ENCODE results near the gene PLEKHG3.

PLEKHG3 gene

DNA sequence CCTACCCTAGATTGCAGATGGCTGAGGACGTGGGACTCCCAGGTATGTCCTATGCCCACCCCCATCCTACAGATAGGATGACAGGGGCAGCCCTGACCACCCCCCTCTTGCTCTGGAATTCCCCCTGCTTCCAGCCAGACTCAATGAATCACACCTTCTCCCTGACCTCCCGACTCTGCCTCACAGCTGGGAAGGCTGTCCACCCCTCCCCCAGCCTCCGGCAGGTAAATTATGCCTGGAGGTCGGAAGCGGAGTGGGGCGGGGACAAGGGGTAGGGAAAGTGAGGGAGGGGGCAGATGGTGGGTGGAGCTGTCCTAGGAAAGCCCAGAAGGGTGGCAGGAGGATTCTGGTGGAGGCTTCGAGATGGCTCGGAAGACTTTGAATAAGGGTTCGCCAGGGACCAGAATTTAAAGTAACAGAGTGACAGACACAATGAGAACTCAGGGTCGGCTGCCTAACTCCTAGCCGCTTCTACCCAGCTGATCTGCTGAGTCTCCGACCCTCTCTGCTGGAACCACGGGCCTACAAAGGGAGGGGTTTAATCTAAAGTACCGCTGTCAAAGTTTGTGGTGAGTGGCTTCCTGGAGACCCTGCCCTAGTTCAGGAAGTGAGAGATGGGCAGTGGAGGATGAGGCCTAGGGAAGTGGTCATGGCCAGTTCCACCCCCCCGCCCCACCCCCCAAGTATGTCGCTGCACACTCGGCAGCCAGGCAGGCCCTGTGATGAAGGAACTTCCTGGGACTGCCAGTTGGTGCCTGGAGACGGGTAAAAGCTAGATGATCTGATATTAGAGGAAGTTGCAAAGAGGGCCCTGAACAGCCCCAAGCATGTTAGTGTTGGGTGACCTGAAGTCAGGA, 4.2 kb downstream of the PLEKHG3 start:
- no peak for TF ChIP-seq LEF1 (IDR thresholded peaks at IDR 0.05; ENCODE audit: borderline replicate concordance)
- TF ChIP-seq SUZ12 (IDR thresholded peaks at IDR 0.05): no peak
- TF ChIP-seq HDGF (IDR thresholded peaks at IDR 0.05; ENCODE audit: borderline replicate concordance): no peak
- no peak for TF ChIP-seq ELF4 (IDR thresholded peaks at IDR 0.05)
- TF ChIP-seq SP1 (IDR thresholded peaks at IDR 0.05): no peak
- TF ChIP-seq FOXK2 (IDR thresholded peaks at IDR 0.05): no peak
- TF ChIP-seq TARDBP (IDR thresholded peaks at IDR 0.05): no peak
- TF ChIP-seq BHLHE40 (IDR thresholded peaks at IDR 0.05; ENCODE audit: borderline replicate concordance): no peak
- no peak for TF ChIP-seq ZNF384 (IDR thresholded peaks at IDR 0.05)
- no peak for TF ChIP-seq FOXA1 (IDR thresholded peaks at IDR 0.05)
- CTCF ChIA-PET: no interaction called here
- POLR2A ChIA-PET: interaction anchor here (1.3 kb wide), 1 partner anchor 9 kb away, joined by 3 read pairs; no protein-coding TSS in a partner anchor
- DNase-seq (ENCODE audit: extremely low spot score): no peak

DNA sequence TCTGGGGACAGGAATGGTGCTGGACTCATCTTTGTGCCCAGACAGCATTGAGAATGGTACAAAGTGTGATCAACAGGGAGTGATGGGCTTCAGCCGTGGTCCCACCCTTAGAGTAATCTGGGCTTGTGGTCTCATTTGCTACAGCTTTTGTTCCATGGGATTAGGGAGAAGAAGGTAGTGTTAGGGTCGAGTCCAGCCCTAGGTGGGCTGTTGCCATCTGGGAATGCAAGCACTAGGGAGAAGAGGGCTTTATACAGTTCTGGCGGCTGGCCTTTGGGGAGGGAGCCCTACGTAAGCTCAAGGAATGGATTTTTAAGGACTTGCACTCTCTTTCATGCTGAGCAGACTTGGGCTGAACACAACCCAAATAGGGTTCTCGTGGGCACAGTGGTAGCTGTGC, 4.9 kb downstream of the PLEKHG3 start:
- DNase-seq (ENCODE audit: extremely low spot score): no peak
- ChIA-PET CTCF (no interaction called here), POLR2A (no interaction called here)
- TF ChIP-seq ARNT (IDR thresholded peaks at IDR 0.05): no peak
- TF ChIP-seq TARDBP (IDR thresholded peaks at IDR 0.05): no peak
- no peak for TF ChIP-seq FOXA1 (IDR thresholded peaks at IDR 0.05)
- TF ChIP-seq LEF1 (IDR thresholded peaks at IDR 0.05; ENCODE audit: borderline replicate concordance): no peak
- no peak for TF ChIP-seq FOXK2 (IDR thresholded peaks at IDR 0.05)
- TF ChIP-seq HDGF (IDR thresholded peaks at IDR 0.05; ENCODE audit: borderline replicate concordance): no peak
- no peak for TF ChIP-seq PKNOX1 (IDR thresholded peaks at IDR 0.05)
- no peak for TF ChIP-seq NFRKB (IDR thresholded peaks at IDR 0.05)

DNA sequence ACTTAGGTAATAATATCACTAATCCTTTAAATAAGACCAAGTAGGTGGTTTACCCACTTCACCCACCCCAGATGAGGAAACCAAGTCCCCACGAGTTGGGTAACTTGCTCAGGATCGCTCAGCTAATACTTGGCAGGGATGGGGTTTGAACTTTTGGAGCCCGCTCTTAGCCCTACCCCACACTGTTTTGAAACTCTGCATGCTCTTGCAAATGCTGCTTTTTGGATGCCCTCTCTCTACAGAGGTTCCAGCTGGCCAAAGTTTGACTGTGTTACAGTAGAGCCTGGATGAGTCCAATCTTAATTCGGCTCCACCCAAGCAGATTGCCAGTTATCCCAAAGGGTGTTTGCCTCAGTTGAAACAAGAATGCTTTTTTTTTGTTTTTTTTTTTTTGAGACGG, 6.8 kb downstream of the PLEKHG3 start:
- ChIA-PET CTCF (no interaction called here), POLR2A (no interaction called here)
- DNase-seq (ENCODE audit: extremely low spot score): no peak

GRCh38 chr14:64713677-64714076, 9.5 kb downstream of the PLEKHG3 start:
- TF ChIP-seq ARNT (IDR thresholded peaks at IDR 0.05) (no peak), CTBP1 (IDR thresholded peaks at IDR 0.05; ENCODE audit: borderline replicate concordance) (no peak), ELF4 (IDR thresholded peaks at IDR 0.05) (no peak), FOXA1 (IDR thresholded peaks at IDR 0.05) (no peak), FOXM1 (IDR thresholded peaks at IDR 0.05; ENCODE audit: borderline replicate concordance) (no peak), SP1 (IDR thresholded peaks at IDR 0.05) (no peak), ZNF384 (IDR thresholded peaks at IDR 0.05) (no peak), LEF1 (IDR thresholded peaks at IDR 0.05; ENCODE audit: borderline replicate concordance) (no peak), HDGF (IDR thresholded peaks at IDR 0.05; ENCODE audit: borderline replicate concordance) (no peak), NFRKB (IDR thresholded peaks at IDR 0.05) (no peak), SUZ12 (IDR thresholded peaks at IDR 0.05) (no peak), FOXK2 (IDR thresholded peaks at IDR 0.05) (no peak), TARDBP (IDR thresholded peaks at IDR 0.05) (no peak), L3MBTL2 (conservative IDR thresholded peaks at IDR 0.05) (no peak), BHLHE40 (IDR thresholded peaks at IDR 0.05; ENCODE audit: borderline replicate concordance) (no peak), PKNOX1 (IDR thresholded peaks at IDR 0.05) (no peak)
- POLR2A ChIA-PET: interaction anchor here (1.0 kb wide), 1 partner anchor 9 kb away, joined by 5 read pairs; the partner anchor contains the start of gene PLEKHG3
- no peak for DNase-seq (ENCODE audit: extremely low spot score)
- CTCF ChIA-PET: no interaction called here

More for the DNA sequence above, 6.8 kb downstream of the PLEKHG3 start:
- TF ChIP-seq L3MBTL2 (conservative IDR thresholded peaks at IDR 0.05): no peak

- TF ChIP-seq FOXA1 (IDR thresholded peaks at IDR 0.05) (no peak), FOXM1 (IDR thresholded peaks at IDR 0.05; ENCODE audit: borderline replicate concordance) (no peak), L3MBTL2 (conservative IDR thresholded peaks at IDR 0.05) (no peak), CTBP1 (IDR thresholded peaks at IDR 0.05; ENCODE audit: borderline replicate concordance) (no peak), SP1 (IDR thresholded peaks at IDR 0.05) (no peak), FOXK2 (IDR thresholded peaks at IDR 0.05) (no peak), ZNF384 (IDR thresholded peaks at IDR 0.05) (no peak), BHLHE40 (IDR thresholded peaks at IDR 0.05; ENCODE audit: borderline replicate concordance) (no peak), SUZ12 (IDR thresholded peaks at IDR 0.05) (no peak), NFRKB (IDR thresholded peaks at IDR 0.05) (no peak), TARDBP (IDR thresholded peaks at IDR 0.05) (no peak), ARNT (IDR thresholded peaks at IDR 0.05) (no peak), LEF1 (IDR thresholded peaks at IDR 0.05; ENCODE audit: borderline replicate concordance) (no peak)
- ChIA-PET POLR2A (interaction anchor here (0.6 to 1.1 kb wide), 3 partner anchors 10 to 24 kb away, joined by 3 to 5 read pairs (median 3); partner anchors contain the start of gene PLEKHG3), CTCF (no interaction called here)
- no peak for DNase-seq (ENCODE audit: extremely low spot score)
These were observed 10.3 kb downstream of the PLEKHG3 start for GRCh38 chr14:64714432-64715025.

DNA sequence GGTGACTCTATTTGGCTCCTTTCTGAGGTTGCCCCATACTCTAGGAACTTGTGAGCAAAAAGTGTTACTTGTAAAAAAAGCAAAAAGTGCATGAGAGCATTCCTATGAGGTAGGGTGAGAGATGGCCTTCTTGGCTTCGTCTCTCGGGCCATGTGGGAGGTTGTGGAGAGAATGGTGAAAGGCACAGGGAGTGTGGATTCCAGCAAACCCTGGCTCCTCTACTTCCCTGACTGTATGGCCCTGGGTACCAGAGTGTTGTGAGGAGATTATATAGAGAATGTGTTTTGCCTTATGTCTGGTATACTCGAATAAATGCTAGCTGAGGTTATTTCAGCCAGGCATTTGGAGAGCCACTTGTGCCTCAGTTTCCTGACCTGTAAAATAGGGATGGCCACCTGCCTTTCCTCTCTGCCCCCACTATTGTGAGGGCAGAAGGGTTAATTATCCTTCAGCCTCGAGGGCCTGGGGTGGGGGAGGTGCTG, 11.0 kb downstream of the PLEKHG3 start:
- CTCF ChIA-PET: no interaction called here
- DNase-seq (ENCODE audit: extremely low spot score): no peak

More for the DNA sequence above, 11.0 kb downstream of the PLEKHG3 start:
- TF ChIP-seq BHLHE40 (IDR thresholded peaks at IDR 0.05; ENCODE audit: borderline replicate concordance) (no peak), FOXA1 (IDR thresholded peaks at IDR 0.05) (no peak), ZNF384 (IDR thresholded peaks at IDR 0.05) (no peak), ELF4 (IDR thresholded peaks at IDR 0.05) (no peak), L3MBTL2 (conservative IDR thresholded peaks at IDR 0.05) (no peak)
- POLR2A ChIA-PET: interaction anchor here (1.1 kb wide), 1 partner anchor 11 kb away, joined by 3 read pairs; the partner anchor contains the start of gene PLEKHG3
